MM.1S (cell line): ENCODE results near the gene SH2D4B.

ENCODE experiments used
- EZH2phosphoT487 ChIP-seq: fragments of 300-600 bp; sonication (generic); IDR thresholded peaks from 2 replicates; pipeline ENCODE4 v1.6.1; 2018; ENCODE audit warnings: antibody characterized with exemption, low read length
- TF ChIP-seq, protein P1 (sequence below): fragments of 300-600 bp; sonication (generic); IDR thresholded peaks from 2 replicates; pipeline ENCODE4 v1.5.1; 2016; ENCODE audit warnings: antibody characterized with exemption, low read length, mixed read lengths

DNA sequence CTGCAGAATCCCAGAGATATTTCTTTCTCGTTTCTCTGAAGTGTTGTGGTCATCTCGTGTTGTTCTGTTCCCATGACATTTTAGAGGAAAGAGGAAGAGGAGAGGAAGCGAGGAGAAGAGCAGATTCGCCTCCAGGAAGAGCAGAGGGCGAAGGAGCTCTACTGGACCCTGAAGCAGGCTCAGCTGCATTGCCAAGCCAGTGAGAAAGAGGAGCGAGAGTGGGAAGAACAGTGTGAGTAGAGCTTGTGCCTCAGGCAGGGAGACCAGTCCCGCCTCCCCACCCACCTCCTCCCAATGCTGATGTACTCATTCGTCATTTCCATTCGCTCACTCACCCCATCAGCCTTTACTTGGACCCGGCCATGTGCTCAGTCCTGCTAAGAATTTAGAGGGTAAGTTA lies 50.8 kb downstream of the SH2D4B start:
- TF ChIP-seq, protein P1, sequence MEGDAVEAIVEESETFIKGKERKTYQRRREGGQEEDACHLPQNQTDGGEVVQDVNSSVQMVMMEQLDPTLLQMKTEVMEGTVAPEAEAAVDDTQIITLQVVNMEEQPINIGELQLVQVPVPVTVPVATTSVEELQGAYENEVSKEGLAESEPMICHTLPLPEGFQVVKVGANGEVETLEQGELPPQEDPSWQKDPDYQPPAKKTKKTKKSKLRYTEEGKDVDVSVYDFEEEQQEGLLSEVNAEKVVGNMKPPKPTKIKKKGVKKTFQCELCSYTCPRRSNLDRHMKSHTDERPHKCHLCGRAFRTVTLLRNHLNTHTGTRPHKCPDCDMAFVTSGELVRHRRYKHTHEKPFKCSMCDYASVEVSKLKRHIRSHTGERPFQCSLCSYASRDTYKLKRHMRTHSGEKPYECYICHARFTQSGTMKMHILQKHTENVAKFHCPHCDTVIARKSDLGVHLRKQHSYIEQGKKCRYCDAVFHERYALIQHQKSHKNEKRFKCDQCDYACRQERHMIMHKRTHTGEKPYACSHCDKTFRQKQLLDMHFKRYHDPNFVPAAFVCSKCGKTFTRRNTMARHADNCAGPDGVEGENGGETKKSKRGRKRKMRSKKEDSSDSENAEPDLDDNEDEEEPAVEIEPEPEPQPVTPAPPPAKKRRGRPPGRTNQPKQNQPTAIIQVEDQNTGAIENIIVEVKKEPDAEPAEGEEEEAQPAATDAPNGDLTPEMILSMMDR: no peak
- no peak for TF ChIP-seq EZH2phosphoT487
